ENCODE measurements around the gene BRD1. TPM values are rescaled to one million over a fixed set of nuclear protein-coding genes. Genes with fewer than 3 reads are reported as not detected.

BRD1 gene
- total RNA-seq, 2 donors from 2014 or later = 17.8 to 19.6 TPM

GRCh38 chr22:49810363-49811019, 17.2 kb downstream of the BRD1 start:
- DNase-seq = no peak
- intact Hi-C loops (cut with DNase I) = no loop called here
- no peak for ATAC-seq

- intact Hi-C loops (cut with DNase I) = no loop called here
- ATAC-seq (no peak), DNase-seq (no peak)
Measured at GRCh38 chr22:49807780-49808708, 19.6 kb downstream of the BRD1 start.

DNA sequence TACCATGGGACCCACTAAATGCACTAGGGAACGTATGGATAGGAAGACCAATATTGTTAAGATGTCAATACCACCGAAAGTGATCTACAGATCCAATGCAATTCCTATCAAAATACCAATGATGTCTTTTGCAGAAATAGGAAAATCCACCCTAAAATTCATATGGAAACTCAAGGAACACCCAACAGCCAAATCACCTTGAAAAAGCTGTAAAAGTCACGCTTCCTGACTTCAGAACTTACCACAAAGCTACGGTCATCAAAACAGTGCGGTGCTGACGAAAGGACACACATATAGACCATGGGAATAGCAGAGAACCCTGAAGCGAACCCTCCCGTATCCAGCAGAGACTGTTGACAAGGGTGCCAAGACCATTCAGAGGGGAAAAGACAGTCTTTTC, 20.5 kb downstream of the BRD1 start:
- DNase-seq = no peak
- no peak for ATAC-seq
- intact Hi-C loops (cut with DNase I) = no loop called here

DNA sequence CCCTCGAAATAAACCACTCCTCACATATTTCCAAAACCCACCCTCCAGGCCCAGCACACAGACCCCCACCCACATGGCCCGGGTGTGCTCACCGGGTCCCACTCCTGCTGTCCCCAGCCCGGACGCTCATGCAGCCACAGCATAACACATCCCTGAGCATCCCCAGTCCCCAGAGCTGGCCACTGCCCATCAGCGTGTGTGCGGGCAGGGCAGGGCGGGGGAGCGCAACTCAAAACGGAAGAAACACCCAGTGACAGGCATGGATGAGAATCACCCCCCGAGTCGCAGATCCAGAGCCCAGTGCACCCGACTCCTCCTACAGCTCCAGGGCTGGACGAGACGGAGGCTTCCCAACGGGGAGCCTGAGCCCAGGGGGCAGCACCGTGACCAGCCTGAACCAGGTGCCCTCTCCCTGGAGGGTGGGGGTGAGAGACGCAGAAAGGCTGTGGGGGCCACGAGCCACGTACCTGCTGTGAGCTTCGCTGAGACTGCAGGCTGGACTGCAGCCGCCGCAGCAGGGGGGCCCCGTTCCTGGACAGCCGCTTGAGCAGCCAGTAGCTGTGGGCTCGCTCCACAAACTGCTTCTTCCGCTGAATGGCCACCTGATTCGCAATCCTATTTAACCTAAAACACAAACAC, 23.8 kb downstream of the BRD1 start:
- DNase-seq (no peak), ATAC-seq (no peak)
- intact Hi-C loops (cut with DNase I) = no loop called here

DNA sequence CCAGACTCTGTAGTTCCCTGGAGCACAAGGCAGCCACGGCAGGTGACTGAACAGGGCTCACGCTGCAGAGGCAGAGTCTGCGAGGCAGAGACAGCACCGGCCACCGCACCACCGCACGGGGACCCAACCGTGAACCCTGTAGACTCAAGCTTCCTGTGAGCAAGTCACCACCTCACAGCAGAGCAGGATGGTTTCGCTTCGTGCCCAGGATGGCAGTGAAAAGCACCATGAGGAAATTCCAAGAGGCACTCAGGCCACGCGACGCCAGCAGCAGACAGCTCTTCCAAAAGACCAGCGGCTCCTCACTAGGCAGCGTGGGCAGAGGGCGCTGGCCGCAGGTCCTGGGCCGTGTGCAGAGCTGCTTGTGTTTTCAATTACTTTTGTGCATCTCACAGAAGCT, 24.5 kb downstream of the BRD1 start:
- DNase-seq (no peak), ATAC-seq (no peak)
- intact Hi-C loops (cut with DNase I) = no loop called here

GRCh38 chr22:49801391-49802060, 26.1 kb downstream of the BRD1 start:
- ATAC-seq (no peak), DNase-seq (no peak)
- intact Hi-C loops (cut with DNase I) = no loop called here

DNA sequence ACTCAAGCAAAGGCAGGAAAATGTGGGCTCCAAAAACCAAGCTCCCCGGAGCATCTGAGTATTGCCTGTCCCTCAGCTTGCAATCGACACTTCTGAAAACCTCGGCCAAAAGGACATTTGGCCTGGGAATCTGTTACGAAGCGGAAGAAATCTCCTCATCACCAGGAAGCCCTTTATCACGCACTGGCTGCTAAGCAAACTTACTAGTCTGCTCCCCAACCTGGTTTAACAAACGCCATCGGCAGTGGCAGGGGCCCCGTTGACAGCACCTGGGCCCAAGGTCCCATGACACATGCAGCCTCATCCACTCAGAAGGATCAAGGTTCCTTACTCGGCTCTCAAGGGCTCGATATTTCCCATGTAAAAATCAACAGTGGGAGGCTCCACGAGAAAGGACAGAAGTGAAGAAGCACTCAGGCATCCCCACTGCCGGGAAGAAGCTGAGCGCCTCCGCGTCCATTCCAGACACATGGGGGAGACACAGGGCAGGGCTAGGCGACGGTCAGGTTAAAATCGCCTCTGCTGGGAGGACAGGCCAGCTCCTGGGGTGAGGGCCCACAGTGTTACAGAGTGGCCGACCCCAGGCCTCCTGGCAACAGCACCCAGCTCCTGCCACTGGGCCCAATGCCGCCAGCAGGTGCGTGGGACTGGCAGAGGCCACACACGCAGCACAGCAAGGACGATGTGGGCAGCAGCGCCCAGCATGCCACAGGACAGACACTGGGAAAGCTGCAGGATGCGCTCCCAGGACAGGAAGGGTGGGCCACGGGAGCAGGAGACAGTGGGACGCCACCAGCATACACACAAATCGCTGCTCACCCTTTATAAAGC, 27.1 kb downstream of the BRD1 start:
- DNase-seq (no peak), ATAC-seq (peak in 1 of 2 donors; percentile 11)
- intact Hi-C loops (cut with DNase I) = no loop called here

DNA sequence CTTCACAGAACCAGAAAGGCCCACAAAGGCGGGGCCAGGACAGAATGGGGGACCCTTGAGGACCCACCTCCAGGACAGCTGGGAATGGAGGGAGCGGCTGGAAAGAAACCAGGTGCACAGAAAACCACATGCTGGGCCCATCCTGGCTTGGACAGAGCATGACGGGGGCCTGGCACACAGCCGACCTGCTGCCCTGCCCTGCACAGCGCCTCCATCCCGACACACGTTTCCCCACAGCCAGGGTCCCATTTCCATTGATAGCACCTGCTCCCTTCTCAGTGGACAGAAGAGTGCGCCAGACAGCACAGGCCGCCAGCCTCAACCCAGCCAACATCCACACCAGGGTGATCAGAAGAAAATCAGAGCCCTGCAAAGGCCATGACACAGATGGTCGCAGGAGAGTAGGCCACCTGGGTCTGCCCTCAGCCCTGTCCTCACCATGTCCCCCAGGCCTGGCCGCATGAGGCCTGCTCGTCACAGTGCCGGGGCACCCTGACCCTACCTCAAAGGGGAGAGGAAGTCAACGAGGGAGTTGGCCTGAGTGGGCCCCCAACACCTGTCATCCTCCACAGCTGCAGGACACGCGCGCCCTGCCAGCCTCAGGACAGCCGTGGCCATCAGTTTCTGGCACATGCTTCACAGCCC, 28.1 kb downstream of the BRD1 start:
- ATAC-seq (no peak), DNase-seq (no peak)
- intact Hi-C loops (cut with DNase I) = no loop called here

GRCh38 chr22:49798486-49799151, 29.1 kb downstream of the BRD1 start:
- DNase-seq (no peak), ATAC-seq (peak in 1 of 2 donors; percentile 4)
- intact Hi-C loops (cut with DNase I) = no loop called here

DNA sequence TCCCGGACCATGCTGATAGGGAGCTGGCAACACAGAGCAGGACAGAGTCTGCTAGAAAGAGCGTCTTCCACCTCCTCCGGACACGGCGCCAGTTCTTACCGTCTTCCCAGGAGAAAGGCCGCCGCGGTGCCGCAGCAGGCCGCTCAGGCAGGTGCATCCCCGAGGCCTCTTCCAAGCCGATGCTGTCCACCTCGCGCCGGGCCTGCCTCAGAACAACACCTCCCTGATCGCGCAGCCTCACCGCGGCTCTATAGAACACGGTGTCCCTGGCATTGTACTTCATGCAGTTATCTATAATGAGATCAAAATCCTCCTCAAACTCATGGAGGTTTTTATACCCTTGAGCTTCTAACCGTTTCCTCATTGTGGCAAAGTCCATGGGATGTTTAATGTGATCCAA, 30.0 kb downstream of the BRD1 start:
- DNase-seq (no peak), ATAC-seq (no peak)
- intact Hi-C loops (cut with DNase I) = no loop called here

DNA sequence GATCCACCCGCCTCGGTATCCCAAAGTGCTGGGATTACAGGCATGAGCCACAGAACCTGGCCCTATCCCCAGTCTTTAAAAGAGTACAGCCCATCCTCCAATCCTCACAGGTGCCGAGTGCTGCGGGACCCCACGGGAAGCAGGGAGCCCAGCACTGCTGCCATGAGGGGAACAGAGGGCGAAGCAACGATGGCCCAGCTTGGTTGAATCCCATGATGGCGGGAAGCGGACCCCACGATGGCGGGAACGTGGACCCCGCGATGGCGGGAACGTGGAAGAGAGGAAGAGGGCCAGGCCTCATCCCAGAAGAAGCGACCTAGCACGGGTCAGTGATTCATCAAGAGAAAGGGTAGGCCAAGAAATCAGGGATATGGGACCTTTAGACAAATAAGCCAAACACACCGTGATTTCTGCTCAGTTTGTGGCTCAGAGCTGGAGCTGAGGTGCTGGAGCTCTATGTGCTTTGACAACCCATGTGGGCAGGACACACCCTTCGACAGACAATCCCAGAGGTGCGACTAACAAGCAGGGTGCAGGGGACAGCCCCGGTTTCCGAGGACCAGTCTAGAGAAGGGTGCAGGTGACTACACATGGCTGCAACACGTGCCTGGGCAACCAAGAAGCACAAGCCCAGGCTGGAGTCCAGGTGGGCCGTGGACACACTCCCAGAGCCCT, 30.9 kb downstream of the BRD1 start:
- intact Hi-C loops (cut with DNase I) = no loop called here
- ATAC-seq = no peak
- DNase-seq = no peak

GRCh38 chr22:49795521-49795920, 32.2 kb downstream of the BRD1 start:
- ATAC-seq (no peak), DNase-seq (no peak)
- intact Hi-C loops (cut with DNase I) = no loop called here

DNA sequence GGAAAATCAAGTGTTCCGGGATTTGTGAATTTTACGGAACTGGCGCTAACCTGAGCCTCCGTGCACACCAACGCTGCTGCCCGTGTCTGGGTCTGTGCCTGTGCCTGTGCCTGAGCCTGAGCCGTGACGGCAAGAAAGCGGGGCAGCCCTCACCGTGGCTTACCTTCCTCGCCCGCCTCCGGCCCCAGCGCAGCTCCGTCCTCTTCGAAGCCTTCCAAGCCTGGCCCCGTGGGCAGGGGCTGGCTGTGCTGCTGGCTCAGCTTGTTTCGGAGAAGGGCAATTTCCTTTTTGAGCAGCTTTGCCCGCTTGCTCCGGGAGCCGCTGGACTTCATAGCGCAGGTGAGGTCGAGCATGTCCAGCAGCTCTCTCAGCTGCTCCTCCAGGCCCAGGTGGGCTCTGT, 33.8 kb downstream of the BRD1 start:
- intact Hi-C loops (cut with DNase I) = no loop called here
- DNase-seq (no peak), ATAC-seq (no peak)

DNA sequence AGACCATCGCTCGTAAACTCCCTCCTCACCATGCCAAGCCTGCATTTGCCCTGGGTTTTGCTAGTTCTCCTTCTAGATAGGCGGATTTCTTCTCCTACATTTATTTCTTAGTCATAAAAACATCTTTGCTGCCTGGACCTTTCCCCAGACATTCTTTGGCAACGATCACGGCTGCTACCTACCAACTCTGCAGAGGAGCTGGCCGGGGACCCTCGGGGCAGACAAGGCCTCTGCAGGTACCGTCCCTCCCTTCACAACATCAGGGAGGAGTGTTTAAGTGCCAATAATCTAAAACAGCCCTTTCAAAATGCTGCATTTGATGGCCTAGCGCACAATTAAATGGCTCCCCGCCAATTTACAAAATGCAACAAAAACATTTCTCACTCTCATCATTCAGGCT, 34.4 kb downstream of the BRD1 start:
- no peak for ATAC-seq
- intact Hi-C loops (cut with DNase I) = no loop called here
- no peak for DNase-seq

- ATAC-seq = peak in 1 of 2 donors; percentile 32
- intact Hi-C loops (cut with DNase I) = no loop called here
- no peak for DNase-seq
Measured at GRCh38 chr22:49792107-49792506, 35.6 kb downstream of the BRD1 start.

- DNase-seq = no peak
- intact Hi-C loops (cut with DNase I) = no loop called here
- no peak for ATAC-seq
Measured at GRCh38 chr22:49791682-49792081, 36.0 kb downstream of the BRD1 start.

DNA sequence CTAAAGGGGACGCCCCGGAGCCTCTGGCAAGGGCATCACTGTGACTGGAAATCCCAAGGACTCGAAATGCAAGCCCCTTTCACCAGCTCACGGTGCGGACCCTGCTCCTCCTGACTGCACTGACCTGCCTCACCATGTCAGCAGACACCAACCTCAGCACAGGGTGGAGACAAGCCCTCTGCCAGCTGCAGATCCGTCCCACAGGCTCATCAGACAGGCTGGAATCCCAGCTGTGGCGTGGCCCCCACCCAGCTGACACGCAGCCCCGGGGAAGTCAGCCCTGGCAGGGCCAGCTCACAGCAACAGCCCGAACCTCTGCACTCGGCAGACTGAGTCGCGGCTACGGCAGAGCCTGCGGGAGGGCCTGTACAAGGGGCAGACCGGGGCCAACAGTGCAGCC, 36.8 kb downstream of the BRD1 start:
- ATAC-seq (peak in 1 of 2 donors; percentile 2), DNase-seq (no peak)
- intact Hi-C loops (cut with DNase I) = no loop called here

Measured in left cardiac atrium (tissue), 4 donors.